BJ (cell line): Measurements from ENCODE around the gene ELAVL1. TPM values are rescaled to one million over a fixed set of nuclear protein-coding genes. Genes with fewer than 3 reads are reported as not detected.

Experiments used
- CTCF ChIA-PET: fragments of 350-600 bp; formaldehyde crosslinking; extraction: SDS; loops from one replicate; lab custom pipeline; 2021; ENCODE audit warnings: antibody characterized with exemption, inconsistent platforms; lab: Yijun Ruan, JAX
- POLR2A ChIA-PET: fragments of 300-600 bp; sonication (Branson Sonifier 250); formaldehyde crosslinking; extraction: SDS; loops from one replicate; lab custom pipeline; 2021; ENCODE audit warnings: antibody characterized with exemption; lab: Charles Lee
- DNase-seq: peaks from one replicate; pipeline ENCODE4 v3.0.0-alpha.2; 2011; ENCODE audit warnings: low read depth
- H3K27me3 ChIP-seq: 2 replicates; pipeline ENCODE4 v1.6.0; 2011; ENCODE audit warnings: low read length; ENCODE audit not compliant: control insufficient read depth, insufficient read depth
- H3K36me3 ChIP-seq: 2 replicates; pipeline ENCODE4 v1.5.1; 2011; ENCODE audit warnings: low read length; ENCODE audit not compliant: control insufficient read depth, insufficient read depth
- H3K4me3 ChIP-seq: 2 replicates; pipeline ENCODE4 v1.5.1; 2011; ENCODE audit warnings: low read depth, mild to moderate bottlenecking, control low read depth, low read length
- CTCF ChIP-seq: IDR thresholded peaks from 2 replicates; pipeline ENCODE4 v1.5.1; 2011; ENCODE audit warnings: low read depth, mild to moderate bottlenecking, control low read depth, inconsistent platforms, low read length, moderate library complexity; ENCODE audit not compliant: insufficient read depth
- polyA plus RNA-seq: library from polyadenylated mRNA; depleted of rRNA; stranded (reverse); fragments of >200 nt; gene quantifications from 2 replicates; pipeline ENCODE4 v1.2.3, GENCODE V29; 2011

ELAVL1 gene
- polyA plus RNA-seq, 1 experiment, result 41.2 TPM

GRCh38 chr19:7977021-7977722 is 28.3 kb downstream of the ELAVL1 start:
- no peak for TF ChIP-seq CTCF
- ChIA-PET POLR2A (no interaction called here), CTCF (interaction anchor here (0.5 to 13.0 kb wide), 2 partner anchors 26 to 1330 kb away, joined by 3 to 98 read pairs; partner anchors contain the start of gene ELAVL1)
- DNase-seq, result no peak
- Histone ChIP-seq H3K36me3 (peaks cover 40% of the 10 kb centered on the region), H3K4me3 (no peak overlapping the region), H3K27me3 (no peaks in the 10 kb centered on the region)

GRCh38 chr19:7976461-7976860 is 29.0 kb downstream of the ELAVL1 start:
- H3K36me3 ChIP-seq, result peaks cover 35% of the 10 kb centered on the region
- POLR2A ChIA-PET, result no interaction called here

GRCh38 chr19:7975037-7975436 is 30.4 kb downstream of the ELAVL1 start:
- ChIA-PET CTCF (interaction anchor here (0.8 to 13.0 kb wide), 2 partner anchors 14 to 28 kb away, joined by 3 to 98 read pairs; partner anchors contain the start of gene ELAVL1), POLR2A (no interaction called here)
- H3K27me3 ChIP-seq, result no peaks in the 10 kb centered on the region
- peaks cover 26% of the 10 kb centered on the region for H3K36me3 ChIP-seq
- DNase-seq, result no peak
- no peak overlapping the region for H3K4me3 ChIP-seq
- TF ChIP-seq CTCF, result no peak

More at GRCh38 chr19:7976461-7976860, 29.0 kb downstream of the ELAVL1 start:
- TF ChIP-seq CTCF, result no peak
- CTCF ChIA-PET, result interaction anchor here (13.0 kb wide), 1 partner anchor 27 kb away, joined by 98 read pairs; the partner anchor contains the start of gene ELAVL1
- H3K27me3 ChIP-seq, result no peaks in the 10 kb centered on the region
- no peak overlapping the region for H3K4me3 ChIP-seq
- no peak for DNase-seq

- H3K4me3 ChIP-seq, result no peak overlapping the region
- ChIA-PET POLR2A (no interaction called here), CTCF (interaction anchor here (1.0 to 13.0 kb wide), 2 partner anchors 29 to 30 kb away, joined by 3 to 98 read pairs; partner anchors contain the start of genes ELAVL1 and TIMM44)
- no peaks in the 10 kb centered on the region for H3K27me3 ChIP-seq
- TF ChIP-seq CTCF, result no peak
- DNase-seq, result no peak
- H3K36me3 ChIP-seq, result peaks cover 24% of the 10 kb centered on the region
Measured at GRCh38 chr19:7973883-7974282, 31.6 kb downstream of the ELAVL1 start.
